Activated T-cell treated with anti-CD3 and anti-CD28 coated beads, Interleukin-2, amount 50 U/mL, for 4 hours (primary cell): Measurements from ENCODE around the gene NETO2. TPM values are rescaled to one million over a fixed set of nuclear protein-coding genes. Genes with fewer than 3 reads are reported as not detected.
"Not testable (repeated sequence)": the region's sequence is repeated elsewhere in the genome, so short reads cannot be mapped to it uniquely, and the experiment has no call there.

Experiments
- ATAC-seq, 2 donors: fragments of 200-7000 bp; cut with Tn5 transposase; one replicate each; pipeline ENCODE4 v1.10.0; 2021
- DNase-seq: peaks from one replicate; pipeline ENCODE4 v3.0.0-alpha.2; 2020
- H3K27me3 Mint-ChIP-seq: one replicate; pipeline ENCODE4 v1.8.0; 2021; ENCODE audit warnings: low read depth, mixed read lengths
- H3K36me3 Mint-ChIP-seq: one replicate; pipeline ENCODE4 v1.8.0; 2022; ENCODE audit warnings: mixed read lengths; ENCODE audit not compliant: insufficient read depth
- H3K4me1 Mint-ChIP-seq: one replicate; pipeline ENCODE4 v1.8.0; 2021; ENCODE audit warnings: low read depth, mixed read lengths
- H3K4me3 Mint-ChIP-seq: one replicate; pipeline ENCODE4 v1.8.0; 2021; ENCODE audit warnings: mild to moderate bottlenecking, moderate library complexity, mixed read lengths
- H3K9me3 Mint-ChIP-seq: one replicate; pipeline ENCODE4 v1.8.0; 2021; ENCODE audit warnings: mixed read lengths
- total RNA-seq, 3 donors: library from RNA; stranded (reverse); gene quantifications; one replicate each; pipeline ENCODE4 v1.2.1, GENCODE V29; 2021

Gene NETO2
- total RNA-seq, 3 donors from 2014 or later: 22.5 to 28.5 (median 25.7) TPM

- Mint-ChIP-seq H3K36me3 (peaks cover 9% of the 10 kb centered on the region), H3K4me3 (no peak overlapping the region), H3K4me1 (peaks cover 16% of the 10 kb centered on the region), H3K27me3 (no peaks in the 10 kb centered on the region), H3K9me3 (no peaks in the 10 kb centered on the region)
- ATAC-seq (no peak), DNase-seq (no peak)
These were observed 32.8 kb downstream of the NETO2 start for GRCh38 chr16:47110939-47111338.

DNA sequence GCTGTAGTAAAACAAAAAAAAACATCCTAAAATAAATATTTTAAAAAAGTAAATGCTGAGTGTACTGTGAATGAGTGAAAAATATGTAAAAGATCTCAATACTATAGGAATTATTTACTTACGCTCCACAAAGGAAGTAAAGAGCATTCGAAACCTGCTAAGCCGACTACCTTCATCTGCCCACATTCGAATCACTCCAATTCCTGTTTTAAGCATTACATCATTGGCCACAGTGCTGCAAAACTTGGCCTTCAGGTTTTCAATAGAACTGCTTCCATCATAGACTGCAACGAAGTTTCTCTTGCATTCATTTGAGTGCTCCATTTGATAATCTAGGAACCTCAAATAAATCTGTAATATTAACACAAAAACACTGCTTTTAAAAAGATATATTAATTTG is 34.4 kb downstream of the NETO2 start:
- H3K4me3 Mint-ChIP-seq: no peak overlapping the region
- H3K4me1 Mint-ChIP-seq: peaks cover 9% of the 10 kb centered on the region
- ATAC-seq (no peak), DNase-seq (no peak)
- H3K9me3 Mint-ChIP-seq: no peaks in the 10 kb centered on the region
- no peaks in the 10 kb centered on the region for H3K27me3 Mint-ChIP-seq
- peaks cover 11% of the 10 kb centered on the region for H3K36me3 Mint-ChIP-seq

DNA sequence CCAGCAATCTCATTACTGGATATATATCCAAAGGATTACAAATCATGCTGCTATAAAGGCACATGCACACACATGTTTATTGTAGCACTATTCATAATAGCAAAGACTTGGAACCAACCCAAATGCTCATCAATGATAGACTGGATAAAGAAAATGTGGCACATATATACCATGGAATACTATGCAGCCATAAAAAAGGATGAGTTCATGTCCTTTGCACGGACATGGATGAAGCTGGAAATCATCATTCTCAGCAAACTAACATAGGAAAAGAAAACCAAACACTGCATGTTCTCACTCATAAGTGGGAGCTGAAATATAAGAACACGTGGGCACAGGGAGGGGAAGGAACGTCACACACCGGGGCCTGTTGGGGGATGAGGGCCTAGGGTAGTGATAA is 40.8 kb downstream of the NETO2 start:
- ATAC-seq, H3K9me3 Mint-ChIP-seq, H3K27me3 Mint-ChIP-seq, H3K4me3 Mint-ChIP-seq, H3K4me1 Mint-ChIP-seq, DNase-seq: not testable (repeated sequence)
- peaks cover 27% of the 10 kb centered on the region for H3K36me3 Mint-ChIP-seq

- H3K9me3 Mint-ChIP-seq, H3K4me1 Mint-ChIP-seq: not testable (repeated sequence)
These were observed 46.6 kb downstream of the NETO2 start for GRCh38 chr16:47097154-47097553.

DNA sequence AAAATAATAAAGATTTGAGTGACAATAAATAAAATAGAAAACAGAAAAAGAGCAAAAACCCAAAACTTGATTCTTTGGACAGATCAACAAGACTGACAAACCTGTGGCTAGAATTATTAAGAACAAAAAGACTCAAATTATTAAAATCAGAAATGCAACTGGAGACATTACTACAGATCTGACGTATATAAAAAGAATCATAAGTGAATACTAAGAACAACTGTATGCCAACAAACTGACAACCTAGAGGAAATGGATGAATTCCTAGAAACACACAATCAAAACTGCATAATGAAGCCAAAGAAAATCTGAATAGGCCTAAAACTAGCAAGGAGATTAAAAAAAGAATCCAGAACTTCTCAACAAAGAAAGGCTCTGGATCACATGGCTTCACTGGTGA is 47.4 kb downstream of the NETO2 start:
- Mint-ChIP-seq H3K4me3 (no peak overlapping the region), H3K27me3 (peaks cover 6% of the 10 kb centered on the region), H3K4me1 (peaks cover 6% of the 10 kb centered on the region), H3K36me3 (peaks cover 22% of the 10 kb centered on the region), H3K9me3 (no peaks in the 10 kb centered on the region)
- DNase-seq (no peak), ATAC-seq (no peak)

More at GRCh38 chr16:47097154-47097553, 46.6 kb downstream of the NETO2 start:
- not testable (repeated sequence) for DNase-seq, ATAC-seq, H3K4me3 Mint-ChIP-seq, H3K27me3 Mint-ChIP-seq
- H3K36me3 Mint-ChIP-seq: peaks cover 26% of the 10 kb centered on the region

DNA sequence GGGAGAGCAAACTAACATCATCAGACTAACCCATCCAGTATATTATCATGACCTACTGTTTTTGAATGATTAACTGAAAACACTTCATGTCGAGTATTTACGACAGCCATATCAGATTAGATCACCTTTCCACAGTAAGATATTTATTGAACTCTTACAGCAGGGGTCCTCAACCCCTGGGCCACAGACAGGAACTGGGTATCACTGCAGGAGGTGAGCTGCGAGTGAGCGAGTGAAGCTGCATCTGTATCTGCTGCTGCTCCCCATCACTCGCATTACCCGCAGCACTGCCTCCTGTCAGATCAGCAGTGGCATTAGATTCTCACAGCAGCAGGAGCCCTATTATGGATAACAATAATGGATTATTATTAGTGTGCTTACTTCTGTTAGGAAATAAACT is 59.5 kb downstream of the NETO2 start:
- peaks cover 6% of the 10 kb centered on the region for H3K36me3 Mint-ChIP-seq
- H3K4me3 Mint-ChIP-seq: no peak overlapping the region
- H3K27me3 Mint-ChIP-seq: no peaks in the 10 kb centered on the region
- ATAC-seq (no peak), DNase-seq (no peak)
- H3K4me1 Mint-ChIP-seq: no peaks in the 10 kb centered on the region
- H3K9me3 Mint-ChIP-seq: no peaks in the 10 kb centered on the region

DNA sequence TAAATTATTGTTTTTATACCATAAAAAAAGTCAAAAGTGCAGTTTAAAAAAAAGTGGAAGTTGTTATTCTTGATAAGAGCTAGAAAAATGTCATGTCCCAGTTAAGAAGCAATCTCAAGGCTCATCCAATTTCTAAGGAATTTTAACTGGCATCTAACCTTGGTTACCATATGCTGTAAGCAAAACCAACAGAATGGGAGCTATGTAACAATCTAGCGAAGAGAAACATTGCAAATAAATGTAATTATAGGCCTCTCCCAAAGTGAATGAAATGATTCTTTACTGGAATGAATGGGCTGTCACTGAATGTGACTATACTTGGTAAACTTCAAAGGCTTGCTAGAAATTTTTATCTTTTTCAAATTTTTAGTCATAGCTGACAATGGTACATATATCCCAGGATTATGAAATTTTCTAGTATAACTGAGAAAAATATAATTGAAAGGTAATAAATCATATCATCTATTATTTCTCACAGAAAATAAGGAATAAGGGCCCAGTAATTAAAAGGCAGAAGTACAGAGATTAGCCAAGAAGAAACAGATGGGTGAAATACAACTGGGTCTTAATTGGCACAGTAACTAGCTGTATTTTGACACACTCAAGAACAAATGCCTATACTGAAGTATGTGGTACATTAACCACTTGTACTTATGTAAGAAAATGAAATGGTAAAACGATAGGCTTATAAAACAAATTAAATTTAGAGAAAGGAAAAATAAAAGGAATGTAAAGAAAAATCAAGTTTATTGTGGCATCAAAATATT is 61.5 kb downstream of the NETO2 start:
- Mint-ChIP-seq H3K27me3 (no peaks in the 10 kb centered on the region), H3K4me3 (no peak overlapping the region), H3K4me1 (no peaks in the 10 kb centered on the region), H3K36me3 (peaks cover 4% of the 10 kb centered on the region), H3K9me3 (no peaks in the 10 kb centered on the region)
- ATAC-seq (no peak), DNase-seq (no peak)

DNA sequence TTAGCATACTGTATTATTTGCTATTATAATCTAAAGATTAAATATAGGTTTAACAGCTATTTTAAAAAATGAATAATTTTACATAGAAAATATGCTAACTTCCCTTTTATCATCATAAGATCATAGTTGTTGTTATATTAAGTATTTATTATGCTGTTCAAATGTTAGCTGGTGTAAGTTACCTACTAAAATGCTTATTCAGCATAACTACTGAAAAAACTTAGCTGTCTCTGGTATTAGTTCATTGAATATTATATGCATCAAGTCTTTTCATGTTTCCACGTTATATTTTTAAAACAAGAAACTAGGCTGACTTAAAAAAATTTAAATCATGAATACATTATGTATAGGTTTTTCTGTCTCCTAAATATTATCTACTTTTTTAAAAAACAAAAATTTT is 62.6 kb downstream of the NETO2 start:
- ATAC-seq (no peak), DNase-seq (no peak)
- H3K4me1 Mint-ChIP-seq: no peaks in the 10 kb centered on the region
- no peak overlapping the region for H3K4me3 Mint-ChIP-seq
- no peaks in the 10 kb centered on the region for H3K9me3 Mint-ChIP-seq
- no peaks in the 10 kb centered on the region for H3K27me3 Mint-ChIP-seq
- H3K36me3 Mint-ChIP-seq: peaks cover 4% of the 10 kb centered on the region

GRCh38 chr16:47079860-47080259 is 63.9 kb downstream of the NETO2 start:
- Mint-ChIP-seq H3K36me3 (peaks cover 4% of the 10 kb centered on the region), H3K9me3 (no peaks in the 10 kb centered on the region), H3K4me1 (no peaks in the 10 kb centered on the region), H3K27me3 (no peaks in the 10 kb centered on the region), H3K4me3 (no peak overlapping the region)
- ATAC-seq: no peak
- no peak for DNase-seq

- no peak for ATAC-seq
- peaks cover 3% of the 10 kb centered on the region for H3K27me3 Mint-ChIP-seq
- peaks cover 3% of the 10 kb centered on the region for H3K4me1 Mint-ChIP-seq
- H3K9me3 Mint-ChIP-seq: peaks cover 4% of the 10 kb centered on the region
- DNase-seq: no peak
- no peak overlapping the region for H3K4me3 Mint-ChIP-seq
- H3K36me3 Mint-ChIP-seq: no peaks in the 10 kb centered on the region
These were observed 70.3 kb downstream of the NETO2 start for GRCh38 chr16:47073223-47074155.

DNA sequence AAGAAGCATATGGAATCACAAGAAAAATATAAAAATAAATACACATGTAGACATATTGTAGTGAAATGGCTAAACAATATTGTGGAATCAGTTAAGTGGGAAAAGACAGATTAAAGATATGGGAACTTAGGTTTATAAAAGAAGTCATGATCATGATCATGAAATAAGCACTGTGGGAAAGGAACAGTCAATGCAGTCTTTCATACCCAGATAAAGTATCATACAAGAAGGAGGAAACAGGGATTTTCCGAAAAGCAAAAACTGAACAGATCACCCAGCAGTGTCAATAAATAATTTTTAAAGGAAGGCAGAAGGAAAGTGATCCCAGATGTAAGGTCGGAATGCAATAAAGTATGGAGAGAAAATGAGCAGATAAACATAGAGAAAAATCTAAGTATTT is 71.6 kb downstream of the NETO2 start:
- Mint-ChIP-seq H3K27me3 (peaks cover 3% of the 10 kb centered on the region), H3K9me3 (peaks cover 4% of the 10 kb centered on the region)

GRCh38 chr16:47069841-47070584 is 73.7 kb downstream of the NETO2 start:
- Mint-ChIP-seq H3K36me3 (no peaks in the 10 kb centered on the region), H3K4me3 (no peak overlapping the region), H3K9me3 (peaks cover 4% of the 10 kb centered on the region), H3K4me1 (peaks cover 3% of the 10 kb centered on the region), H3K27me3 (peaks cover 3% of the 10 kb centered on the region)
- DNase-seq (no peak), ATAC-seq (no peak)

More for the DNA sequence above, 71.6 kb downstream of the NETO2 start:
- DNase-seq: no peak
- Mint-ChIP-seq H3K36me3 (no peaks in the 10 kb centered on the region), H3K4me1 (peaks cover 3% of the 10 kb centered on the region), H3K4me3 (no peak overlapping the region)
- no peak for ATAC-seq

GRCh38 chr16:47069313-47069712 is 74.4 kb downstream of the NETO2 start:
- DNase-seq (no peak), ATAC-seq (no peak)
- Mint-ChIP-seq H3K36me3 (no peaks in the 10 kb centered on the region), H3K4me1 (peaks cover 3% of the 10 kb centered on the region), H3K27me3 (peaks cover 3% of the 10 kb centered on the region), H3K9me3 (peaks cover 4% of the 10 kb centered on the region), H3K4me3 (no peak overlapping the region)

- peaks cover 2% of the 10 kb centered on the region for H3K27me3 Mint-ChIP-seq
- no peak overlapping the region for H3K4me3 Mint-ChIP-seq
- no peak for ATAC-seq
- DNase-seq: no peak
- peaks cover 10% of the 10 kb centered on the region for H3K9me3 Mint-ChIP-seq
- peaks cover 3% of the 10 kb centered on the region for H3K4me1 Mint-ChIP-seq
- H3K36me3 Mint-ChIP-seq: no peaks in the 10 kb centered on the region
These were observed 76.5 kb downstream of the NETO2 start for GRCh38 chr16:47067203-47067602.
